Uterus (tissue), 4 donors: ENCODE data around the gene SCAPER. TPM values are rescaled to one million over a fixed set of nuclear protein-coding genes. Genes with fewer than 3 reads are reported as not detected.

ENCODE experiments used
- DNase-seq, 2 donors: peaks; one replicate each; pipeline ENCODE4 v3.0.0-alpha.2; 2019 to 2020
- H3K27ac ChIP-seq, 2 donors: fragments of 200-600 bp; sonication (generic); 1 replicate in 1 of 2; 2 replicates in 1 of 2; pipeline ENCODE4 v1.5.1; 2016 to 2018
- H3K27me3 ChIP-seq, 2 donors: fragments of 200-600 bp; sonication (generic); one replicate each; pipeline ENCODE4 v1.5.1; 2018 to 2019; ENCODE audit warnings: control low read depth in 1 of 2
- H3K36me3 ChIP-seq, 2 donors: fragments of 200-600 bp; sonication (generic); one replicate each; pipeline ENCODE4 v1.5.1; 2019; ENCODE audit warnings: control low read depth in 1 of 2
- H3K4me1 ChIP-seq, 2 donors: fragments of 200-600 bp; sonication (generic); one replicate each; pipeline ENCODE4 v1.5.1; 2018 to 2019; ENCODE audit warnings: control low read depth in 1 of 2
- H3K4me3 ChIP-seq, 2 donors: fragments of 200-600 bp; sonication (generic); 1 replicate in 1 of 2; 2 replicates in 1 of 2; pipeline ENCODE4 v1.5.1; 2018 to 2019; ENCODE audit warnings: mild to moderate bottlenecking in 1 of 2
- H3K9me3 ChIP-seq, 2 donors: fragments of 200-600 bp; sonication (generic); one replicate each; pipeline ENCODE4 v1.5.1; 2019; ENCODE audit warnings: control low read depth in 1 of 2
- POLR2A ChIP-seq, 2 donors: fragments of 450-650 bp; IDR thresholded peaks; one replicate each; pipeline ENCODE4 v1.6.1; 2016; ENCODE audit warnings: antibody characterized with exemption in 2 of 2, mild to moderate bottlenecking in 1 of 2, moderate library complexity in 1 of 2
- intact Hi-C: fragments of 100-400 bp; cut with DNase I; formaldehyde crosslinking; loops from one replicate; pipeline ENCODE4 v1.15.1; 2023; ENCODE audit warnings: low total_unique reads
- total RNA-seq, 4 donors: library from RNA; depleted of rRNA in 3 of 4; stranded (reverse); fragments of >200 nt in 3 of 4; gene quantifications; one replicate each; pipeline versions ENCODE4 v1.1.0 to v1.2.4, GENCODE V29; 2014 to 2023
- TF ChIP-seq, protein P1 (sequence below), 4 experiments: fragments of 200-600 bp in 2 of 4; fragments of 450-650 bp in 2 of 4; sonication (generic) in 2 of 4; IDR thresholded peaks; one replicate each; pipeline ENCODE4 v1.5.1; 2016 to 2019; ENCODE audit warnings: antibody characterized with exemption in 4 of 4, mild to moderate bottlenecking in 2 of 4, moderate library complexity in 1 of 4
- donor health status: DM: yes; HTN: yes; CAD: no.

The SCAPER gene
- total RNA-seq, 4 donors from 2014 or later = 10.6 to 74.2 (median 32.9) TPM

GRCh38 chr15:76378691-76379090, 526.4 kb downstream of the SCAPER start:
- Histone ChIP-seq H3K4me3 (no peak overlapping the region), H3K36me3 (no peaks in the 10 kb centered on the region), H3K27ac (no peak overlapping the region), H3K9me3 (no peaks in the 10 kb centered on the region), H3K4me1 (no peaks in the 10 kb centered on the region), H3K27me3 (no peaks in the 10 kb centered on the region)
- no peak for DNase-seq
- TF ChIP-seq, protein P1, sequence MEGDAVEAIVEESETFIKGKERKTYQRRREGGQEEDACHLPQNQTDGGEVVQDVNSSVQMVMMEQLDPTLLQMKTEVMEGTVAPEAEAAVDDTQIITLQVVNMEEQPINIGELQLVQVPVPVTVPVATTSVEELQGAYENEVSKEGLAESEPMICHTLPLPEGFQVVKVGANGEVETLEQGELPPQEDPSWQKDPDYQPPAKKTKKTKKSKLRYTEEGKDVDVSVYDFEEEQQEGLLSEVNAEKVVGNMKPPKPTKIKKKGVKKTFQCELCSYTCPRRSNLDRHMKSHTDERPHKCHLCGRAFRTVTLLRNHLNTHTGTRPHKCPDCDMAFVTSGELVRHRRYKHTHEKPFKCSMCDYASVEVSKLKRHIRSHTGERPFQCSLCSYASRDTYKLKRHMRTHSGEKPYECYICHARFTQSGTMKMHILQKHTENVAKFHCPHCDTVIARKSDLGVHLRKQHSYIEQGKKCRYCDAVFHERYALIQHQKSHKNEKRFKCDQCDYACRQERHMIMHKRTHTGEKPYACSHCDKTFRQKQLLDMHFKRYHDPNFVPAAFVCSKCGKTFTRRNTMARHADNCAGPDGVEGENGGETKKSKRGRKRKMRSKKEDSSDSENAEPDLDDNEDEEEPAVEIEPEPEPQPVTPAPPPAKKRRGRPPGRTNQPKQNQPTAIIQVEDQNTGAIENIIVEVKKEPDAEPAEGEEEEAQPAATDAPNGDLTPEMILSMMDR (IDR thresholded peaks at IDR 0.05) = no peak
- no peak for TF ChIP-seq POLR2A (IDR thresholded peaks at IDR 0.05)
- intact Hi-C loops = no loop called here

GRCh38 chr15:76377751-76378150, 527.4 kb downstream of the SCAPER start:
- no peaks in the 10 kb centered on the region for H3K27me3 ChIP-seq
- H3K4me1 ChIP-seq = no peaks in the 10 kb centered on the region
- H3K27ac ChIP-seq = no peak overlapping the region
- DNase-seq = no peak
- no peaks in the 10 kb centered on the region for H3K36me3 ChIP-seq
- intact Hi-C loops = no loop called here
- H3K9me3 ChIP-seq = no peaks in the 10 kb centered on the region
- no peak for TF ChIP-seq POLR2A (IDR thresholded peaks at IDR 0.05)
- TF ChIP-seq, protein P1 (IDR thresholded peaks at IDR 0.05) = no peak
- no peak overlapping the region for H3K4me3 ChIP-seq

GRCh38 chr15:76377217-76377616, 527.9 kb downstream of the SCAPER start:
- no peaks in the 10 kb centered on the region for H3K36me3 ChIP-seq
- no peak for DNase-seq

GRCh38 chr15:76376816-76377215, 528.3 kb downstream of the SCAPER start:
- H3K9me3 ChIP-seq = no peaks in the 10 kb centered on the region
- intact Hi-C loops = no loop called here
- no peak for DNase-seq
- TF ChIP-seq POLR2A (IDR thresholded peaks at IDR 0.05) = no peak
- TF ChIP-seq, protein P1 (IDR thresholded peaks at IDR 0.05) = no peak
- no peaks in the 10 kb centered on the region for H3K4me1 ChIP-seq
- H3K36me3 ChIP-seq = no peaks in the 10 kb centered on the region
- no peak overlapping the region for H3K4me3 ChIP-seq
- no peaks in the 10 kb centered on the region for H3K27me3 ChIP-seq
- H3K27ac ChIP-seq = no peak overlapping the region

More at GRCh38 chr15:76377217-76377616, 527.9 kb downstream of the SCAPER start:
- intact Hi-C loops = no loop called here
- Histone ChIP-seq H3K27me3 (no peaks in the 10 kb centered on the region), H3K9me3 (no peaks in the 10 kb centered on the region), H3K4me1 (no peaks in the 10 kb centered on the region), H3K4me3 (no peak overlapping the region), H3K27ac (no peak overlapping the region)
- TF ChIP-seq, protein P1 (IDR thresholded peaks at IDR 0.05) = no peak
- TF ChIP-seq POLR2A (IDR thresholded peaks at IDR 0.05) = no peak

GRCh38 chr15:76376029-76376428, 529.1 kb downstream of the SCAPER start:
- intact Hi-C loops = no loop called here
- DNase-seq = no peak
- no peaks in the 10 kb centered on the region for H3K27me3 ChIP-seq
- H3K4me3 ChIP-seq = no peak overlapping the region
- H3K27ac ChIP-seq = no peak overlapping the region
- H3K4me1 ChIP-seq = no peaks in the 10 kb centered on the region
- no peaks in the 10 kb centered on the region for H3K36me3 ChIP-seq
- TF ChIP-seq, protein P1 (IDR thresholded peaks at IDR 0.05) = no peak
- no peak for TF ChIP-seq POLR2A (IDR thresholded peaks at IDR 0.05)
- H3K9me3 ChIP-seq = no peaks in the 10 kb centered on the region
